ENCODE results near the gene CBX1.
"Not testable (repeated sequence)": the region's sequence is repeated elsewhere in the genome, so short reads cannot be mapped to it uniquely, and the experiment has no call there.

The CBX1 gene

DNA sequence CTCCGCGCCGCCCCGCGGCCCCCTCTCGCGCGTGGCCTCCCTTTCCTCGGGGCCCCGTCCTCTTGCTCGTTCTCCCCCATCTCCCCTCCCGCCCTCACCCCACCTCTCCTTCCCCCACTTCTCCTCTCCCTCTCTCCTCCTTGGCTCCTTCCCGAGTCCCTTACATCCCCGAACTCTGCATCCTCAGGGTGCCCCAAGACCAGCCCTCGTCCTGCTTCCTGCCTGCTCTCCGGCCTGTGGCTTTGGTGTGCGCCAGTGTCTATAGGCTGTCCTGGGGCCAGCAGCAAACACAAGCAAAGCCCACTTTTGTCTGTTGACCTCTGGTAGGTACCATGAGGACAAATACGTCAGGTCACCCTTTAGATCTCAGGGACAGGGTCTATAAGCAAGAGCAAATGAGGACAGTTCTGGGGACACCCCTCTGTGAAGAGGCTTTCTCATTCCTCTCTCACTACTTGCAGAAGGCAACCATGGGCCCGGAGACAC, 63.4 kb downstream of the CBX1 start:
- no peak for TF ChIP-seq CTCF (IDR thresholded peaks at IDR 0.05; ENCODE audit: insufficient read depth, low read depth, low read length, missing control alignments)
- H3K4me3 ChIP-seq (ENCODE audit: low read length), result peak overlapping the region; percentile 11
- DNase-seq (ENCODE audit: low read depth), result no peak

GRCh38 chr17:48037036-48037837, 64.0 kb downstream of the CBX1 start, which contains the start of gene COPZ2:
Gene COPZ2 (minus strand): TSS chr17:48037797. CDS start chr17:48037777, 20 bp downstream.
- peak within 1 kb of the TSS; percentile 50 for H3K4me3 ChIP-seq (ENCODE audit: low read length)
- TF ChIP-seq CTCF (IDR thresholded peaks at IDR 0.05; ENCODE audit: insufficient read depth, low read depth, low read length, missing control alignments), result peak; percentile 61
- DNase-seq (ENCODE audit: low read depth), result peak; percentile 46

DNA sequence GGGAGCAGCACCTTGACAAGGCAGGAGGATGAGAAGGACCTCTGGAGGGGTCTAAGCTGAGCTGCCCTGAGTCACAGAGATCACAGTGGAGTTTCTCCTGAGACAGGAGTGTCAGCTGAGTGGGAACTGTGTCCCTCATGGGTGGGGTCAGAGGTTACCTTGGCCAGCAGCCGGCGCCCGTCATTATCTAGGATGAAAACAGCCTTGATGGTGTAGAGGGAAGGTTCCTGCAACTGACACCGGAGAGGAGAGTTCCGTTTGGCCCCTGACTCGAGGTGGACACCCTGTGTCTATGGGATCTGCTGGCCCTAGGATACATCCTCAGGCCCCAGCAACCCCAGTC, 64.6 kb downstream of the CBX1 start:
- H3K4me3 ChIP-seq (ENCODE audit: low read length), result peak overlapping the region; percentile 50
- TF ChIP-seq CTCF (IDR thresholded peaks at IDR 0.05; ENCODE audit: insufficient read depth, low read depth, low read length, missing control alignments), result no peak
- no peak for DNase-seq (ENCODE audit: low read depth)

DNA sequence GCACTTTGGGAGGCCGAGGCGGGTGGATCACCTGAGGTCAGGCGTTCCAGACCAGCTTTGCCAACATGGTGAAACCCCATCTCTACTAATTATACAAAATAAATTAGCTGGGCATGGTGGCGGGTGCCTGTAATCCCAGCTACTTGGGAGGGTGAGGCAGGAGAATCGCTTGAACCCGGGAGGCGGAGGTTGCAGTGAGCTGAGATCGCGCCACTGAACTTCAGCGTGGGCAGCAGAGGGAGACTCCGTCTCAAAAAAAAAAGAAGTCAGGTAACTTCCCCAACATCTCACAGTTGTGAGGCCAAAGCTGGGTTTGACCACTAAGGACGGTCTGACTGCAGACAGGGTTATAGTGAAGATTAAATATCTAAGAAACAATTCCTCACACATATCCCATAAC, 66.5 kb downstream of the CBX1 start:
- not testable (repeated sequence) for DNase-seq (ENCODE audit: low read depth); H3K4me3 ChIP-seq (ENCODE audit: low read length)

DNA sequence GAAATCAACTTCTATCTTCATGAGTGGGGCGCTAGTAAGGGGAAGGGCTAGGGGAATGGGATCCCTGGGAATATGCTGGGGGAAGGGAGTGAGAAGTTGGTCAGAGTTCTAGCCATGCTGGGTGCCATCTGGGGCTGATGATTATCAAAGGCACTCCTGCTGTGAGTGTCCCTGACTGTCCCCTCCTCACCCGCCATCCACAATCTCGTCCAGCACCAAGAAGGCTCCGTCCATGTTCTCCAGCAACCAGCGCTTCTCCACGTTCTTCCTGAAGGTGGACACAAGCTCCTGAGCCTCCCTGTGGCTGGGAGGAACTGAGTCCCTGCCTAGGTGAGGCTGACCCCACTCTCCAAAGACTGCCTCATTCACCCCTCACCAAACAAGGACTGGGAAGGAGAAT, 69.3 kb downstream of the CBX1 start:
- no peak for TF ChIP-seq CTCF (IDR thresholded peaks at IDR 0.05; ENCODE audit: insufficient read depth, low read depth, low read length, missing control alignments)
- no peak overlapping the region for H3K4me3 ChIP-seq (ENCODE audit: low read length)
- no peak for DNase-seq (ENCODE audit: low read depth)

DNA sequence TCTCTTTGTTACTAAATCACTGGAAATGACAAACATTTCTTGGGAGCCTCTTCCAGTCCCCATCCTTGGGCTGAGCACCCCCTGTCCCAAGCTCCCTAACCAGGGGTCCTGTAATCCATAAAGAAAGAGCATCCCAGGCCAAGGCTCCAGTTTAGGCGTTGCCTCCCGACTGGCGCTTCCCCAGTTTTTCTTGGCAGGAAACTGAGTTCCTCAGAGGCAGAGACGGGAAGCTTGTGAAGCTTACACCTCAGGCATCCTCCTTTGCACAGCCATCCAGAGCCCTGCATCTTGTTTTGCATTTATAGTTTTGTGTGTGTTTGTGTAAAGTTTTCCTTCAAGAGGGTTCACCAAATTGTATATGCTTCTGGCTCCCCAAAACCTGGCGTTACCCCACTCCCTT, 70.7 kb downstream of the CBX1 start:
- DNase-seq (ENCODE audit: low read depth), result no peak
- no peak for TF ChIP-seq CTCF (IDR thresholded peaks at IDR 0.05; ENCODE audit: insufficient read depth, low read depth, low read length, missing control alignments)
- H3K4me3 ChIP-seq (ENCODE audit: low read length), result no peak overlapping the region

DNA sequence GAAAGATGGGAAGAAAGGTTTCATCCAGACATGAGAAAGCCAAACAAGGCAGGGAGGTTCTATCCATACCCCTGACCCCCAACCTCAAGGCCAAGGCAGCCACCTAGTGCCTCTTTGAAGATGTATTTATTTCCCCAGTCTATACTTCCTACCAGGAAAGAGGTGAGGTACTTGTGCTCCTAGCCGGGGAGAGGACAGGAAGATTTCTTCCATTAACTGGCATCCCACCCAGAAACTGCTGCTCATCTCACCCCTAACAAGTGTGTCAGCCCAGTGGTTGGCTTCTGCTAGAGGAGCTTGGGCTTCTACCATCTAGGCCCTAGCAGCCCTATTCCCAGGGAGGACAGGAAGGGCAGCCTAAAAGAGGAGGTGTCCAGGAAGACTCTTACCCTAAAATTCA, 72.5 kb downstream of the CBX1 start:
- TF ChIP-seq CTCF (IDR thresholded peaks at IDR 0.05; ENCODE audit: insufficient read depth, low read depth, low read length, missing control alignments), result no peak
- DNase-seq (ENCODE audit: low read depth), result no peak
- no peak overlapping the region for H3K4me3 ChIP-seq (ENCODE audit: low read length)

Data from epithelial cell of esophagus (primary cell).